ENCODE results near the gene HCN2.

- TF ChIP-seq POLR2A (IDR thresholded peaks at IDR 0.05; ENCODE audit: low read depth): no peak
- TF ChIP-seq CTCF (IDR thresholded peaks at IDR 0.05): no peak
- TF ChIP-seq EP300 (IDR thresholded peaks at IDR 0.05): no peak
- no peak for TF ChIP-seq POLR2AphosphoS5 (IDR thresholded peaks at IDR 0.05)
These were observed 42.6 kb upstream of the HCN2 start for GRCh38 chr19:547117-547516.
